Nephron (organoid): ENCODE measurements around the gene SSBP2.

Experiments
- H3K27ac Mint-ChIP-seq, 3 experiments: 2 replicates each; pipeline ENCODE4 v1.8.0; 2020; ENCODE audit warnings: mixed read lengths in 3 of 3, mild to moderate bottlenecking in 2 of 3, moderate library complexity in 1 of 3
- H3K27me3 Mint-ChIP-seq: 2 replicates; pipeline ENCODE4 v1.8.0; 2021; ENCODE audit warnings: low read depth, mild to moderate bottlenecking, moderate library complexity, mixed read lengths
- H3K36me3 Mint-ChIP-seq: 2 replicates; pipeline ENCODE4 v1.8.0; 2020; ENCODE audit warnings: low read depth, mixed read lengths
- H3K4me1 Mint-ChIP-seq: 2 replicates; pipeline ENCODE4 v1.8.0; 2020; ENCODE audit warnings: mixed read lengths
- H3K4me3 Mint-ChIP-seq, 3 experiments: 2 replicates each; pipeline ENCODE4 v1.8.0; 2020; ENCODE audit warnings: mild to moderate bottlenecking in 3 of 3, mixed read lengths in 3 of 3, moderate library complexity in 2 of 3
- H3K9me3 Mint-ChIP-seq: 2 replicates; pipeline ENCODE4 v1.8.0; 2020; ENCODE audit warnings: mixed read lengths
- CTCF ChIP-seq, 3 experiments: fragments of 200-600 bp; sonication (generic); IDR thresholded peaks; one replicate each; pipeline ENCODE4 v1.5.0; 2021; ENCODE audit warnings: antibody characterized with exemption in 3 of 3; ENCODE audit not compliant: unreplicated experiment in 3 of 3

The SSBP2 gene

GRCh38 chr5:81782811-81783210 lies 31.9 kb upstream of the SSBP2 start:
- H3K4me3 Mint-ChIP-seq: no peak overlapping the region
- TF ChIP-seq CTCF (IDR thresholded peaks at IDR 0.05; ENCODE audit: unreplicated experiment in 3 of 3): no peak
- peak overlapping the region; percentile 48 to 52 (median 51) for H3K27ac Mint-ChIP-seq
- H3K36me3 Mint-ChIP-seq: no peaks in the 10 kb centered on the region
- H3K9me3 Mint-ChIP-seq: no peaks in the 10 kb centered on the region
- H3K27me3 Mint-ChIP-seq: no peaks in the 10 kb centered on the region
- peaks cover 51% of the 10 kb centered on the region for H3K4me1 Mint-ChIP-seq

- H3K36me3 Mint-ChIP-seq: no peaks in the 10 kb centered on the region
- H3K27me3 Mint-ChIP-seq: no peaks in the 10 kb centered on the region
- no peak overlapping the region for H3K4me3 Mint-ChIP-seq
- TF ChIP-seq CTCF (IDR thresholded peaks at IDR 0.05; ENCODE audit: unreplicated experiment in 3 of 3): no peak
- H3K27ac Mint-ChIP-seq: peak overlapping the region; percentile 84 to 96 (median 92)
- no peaks in the 10 kb centered on the region for H3K9me3 Mint-ChIP-seq
- H3K4me1 Mint-ChIP-seq: peaks cover 30% of the 10 kb centered on the region
These were observed 29.0 kb upstream of the SSBP2 start for GRCh38 chr5:81779916-81780266.

GRCh38 chr5:81779125-81779915 lies 28.4 kb upstream of the SSBP2 start:
- Mint-ChIP-seq H3K36me3 (no peaks in the 10 kb centered on the region), H3K4me3 (peak overlapping the region; percentile 23 to 38 (median 37)), H3K4me1 (peaks cover 29% of the 10 kb centered on the region), H3K27me3 (no peaks in the 10 kb centered on the region), H3K27ac (peak overlapping the region; percentile 84 to 96 (median 92)), H3K9me3 (no peaks in the 10 kb centered on the region)
- TF ChIP-seq CTCF (IDR thresholded peaks at IDR 0.05; ENCODE audit: unreplicated experiment in 3 of 3): no peak

GRCh38 chr5:81778642-81779041 lies 27.7 kb upstream of the SSBP2 start:
- Mint-ChIP-seq H3K9me3 (no peaks in the 10 kb centered on the region), H3K27me3 (no peaks in the 10 kb centered on the region)

GRCh38 chr5:81776258-81776657 lies 25.4 kb upstream of the SSBP2 start:
- H3K27me3 Mint-ChIP-seq: no peaks in the 10 kb centered on the region
- H3K4me3 Mint-ChIP-seq: no peak overlapping the region
- no peak for TF ChIP-seq CTCF (IDR thresholded peaks at IDR 0.05; ENCODE audit: unreplicated experiment in 3 of 3)
- H3K36me3 Mint-ChIP-seq: no peaks in the 10 kb centered on the region
- H3K9me3 Mint-ChIP-seq: peaks cover 15% of the 10 kb centered on the region
- H3K4me1 Mint-ChIP-seq: peaks cover 32% of the 10 kb centered on the region
- H3K27ac Mint-ChIP-seq: no peak overlapping the region

More at GRCh38 chr5:81778642-81779041, 27.7 kb upstream of the SSBP2 start:
- no peaks in the 10 kb centered on the region for H3K36me3 Mint-ChIP-seq
- H3K4me3 Mint-ChIP-seq: peak overlapping the region; percentile 16 to 37 (median 33)
- peaks cover 36% of the 10 kb centered on the region for H3K4me1 Mint-ChIP-seq
- TF ChIP-seq CTCF (IDR thresholded peaks at IDR 0.05; ENCODE audit: unreplicated experiment in 3 of 3): no peak
- H3K27ac Mint-ChIP-seq: peak overlapping the region; percentile 84 to 96 (median 92)

GRCh38 chr5:81774374-81774773 lies 23.5 kb upstream of the SSBP2 start:
- peaks cover 27% of the 10 kb centered on the region for H3K4me1 Mint-ChIP-seq
- no peaks in the 10 kb centered on the region for H3K27me3 Mint-ChIP-seq
- no peak for TF ChIP-seq CTCF (IDR thresholded peaks at IDR 0.05; ENCODE audit: unreplicated experiment in 3 of 3)
- peaks cover 15% of the 10 kb centered on the region for H3K9me3 Mint-ChIP-seq
- H3K27ac Mint-ChIP-seq: peak overlapping the region in 2 of 3 experiments; percentile 18 to 43
- H3K36me3 Mint-ChIP-seq: no peaks in the 10 kb centered on the region
- H3K4me3 Mint-ChIP-seq: no peak overlapping the region
